A673 (cell line): ENCODE measurements around the gene ODC1.

Experiments used
- CTCF ChIP-seq: fragments of 300-800, 200-600 bp; sonication (generic); conservative IDR thresholded peaks from 2 replicates; pipeline ENCODE4 v1.5.1; 2017; ENCODE audit warnings: low read depth, mild to moderate bottlenecking, antibody characterized with exemption, low read length, moderate library complexity, mixed read lengths
- EZH2 ChIP-seq: fragments of 200-600 bp; sonication (generic); IDR thresholded peaks from 2 replicates; pipeline ENCODE4 v1.6.1; 2017; ENCODE audit warnings: borderline replicate concordance, low read depth, mild to moderate bottlenecking, mixed read lengths, antibody characterized with exemption, low read length; ENCODE audit not compliant: poor library complexity, severe bottlenecking

- no peak for TF ChIP-seq EZH2
- no peak for TF ChIP-seq CTCF
These were observed 46.4 kb upstream of the ODC1 start for GRCh38 chr2:10494351-10495066.
